A549 (cell line): ENCODE data around the gene COCH.

ENCODE experiments used
- CEBPB ChIP-seq, 2 experiments: fragments of >200 bp in 1 of 2; sonication (Bioruptor Twin) in 1 of 2; formaldehyde crosslinking in 1 of 2; IDR thresholded peaks; 2 replicates each; pipeline ENCODE4 v1.6.1; 2012 to 2016
- CTCF ChIP-seq: fragments of >200 bp; sonication (Bioruptor Twin); formaldehyde crosslinking; IDR thresholded peaks from 3 replicates; pipeline ENCODE4 v1.5.1; 2016
- GATA3 ChIP-seq: IDR thresholded peaks from 2 replicates; pipeline ENCODE4 v1.6.1; 2012; ENCODE audit warnings: borderline replicate concordance
- POLR2A ChIP-seq: IDR thresholded peaks from 2 replicates; pipeline ENCODE4 v1.6.1; 2012; ENCODE audit warnings: mild to moderate bottlenecking, low read length

GRCh38 chr14:30873308-30874119, 845 bp upstream of the COCH start:
- TF ChIP-seq CTCF: no peak
- no peak for TF ChIP-seq GATA3
- TF ChIP-seq POLR2A: no peak
- no peak for TF ChIP-seq CEBPB (IDR thresholded peaks at IDR 0.05)
